Lung (tissue), 12 donors: ENCODE results near the gene CDRT4. TPM values are rescaled to one million over a fixed set of nuclear protein-coding genes. Genes with fewer than 3 reads are reported as not detected.

ENCODE experiments used
- ATAC-seq: fragments of 200-7000 bp; cut with Tn5 transposase; one replicate; pipeline ENCODE4 v1.9.1; 2020; ENCODE audit warnings: moderate number of reproducible peaks; ENCODE audit not compliant: insufficient read depth, low FRiP score
- DNase-seq, 3 donors: peaks; one replicate each; pipeline ENCODE4 v3.0.0-alpha.2; 2013 to 2017
- H3K27ac ChIP-seq, 2 donors: one replicate each; pipeline ENCODE4 v1.5.1; 2013; ENCODE audit warnings: mild to moderate bottlenecking in 2 of 2, moderate library complexity in 2 of 2, control low read depth in 1 of 2, inconsistent platforms in 1 of 2, low read depth in 1 of 2, low read length in 1 of 2
- H3K27me3 ChIP-seq, 3 donors: one replicate each; pipeline ENCODE4 v1.5.1; 2013; ENCODE audit warnings: low read length in 2 of 3; ENCODE audit not compliant: control insufficient read depth in 3 of 3, insufficient read depth in 3 of 3
- H3K36me3 ChIP-seq, 4 donors: one replicate each; pipeline ENCODE4 v1.5.1; 2013; ENCODE audit warnings: low read length in 4 of 4, mild to moderate bottlenecking in 1 of 4, moderate library complexity in 1 of 4; ENCODE audit not compliant: control insufficient read depth in 4 of 4, insufficient read depth in 4 of 4
- H3K4me1 ChIP-seq, 5 donors: one replicate each; pipeline ENCODE4 v1.5.1; 2013; ENCODE audit warnings: low read length in 5 of 5, mild to moderate bottlenecking in 2 of 5, moderate library complexity in 1 of 5; ENCODE audit not compliant: control insufficient read depth in 5 of 5, insufficient read depth in 5 of 5
- H3K4me3 ChIP-seq: one replicate; pipeline ENCODE4 v1.5.1; 2013; ENCODE audit warnings: mild to moderate bottlenecking, control low read depth, moderate library complexity
- H3K9ac ChIP-seq, 2 donors: one replicate each; pipeline ENCODE4 v1.5.1; 2013; ENCODE audit warnings: low read length in 2 of 2, control low read depth in 1 of 2; ENCODE audit not compliant: insufficient read depth in 1 of 2
- H3K9me3 ChIP-seq, 4 donors: one replicate each; pipeline ENCODE4 v1.5.1; 2013; ENCODE audit warnings: low read length in 3 of 4, mild to moderate bottlenecking in 1 of 4, moderate library complexity in 1 of 4; ENCODE audit not compliant: control insufficient read depth in 4 of 4, insufficient read depth in 3 of 4
- WGBS, 2 donors: extraction: QIAGEN DNeasy Blood & Tissue Kit; methylation state at CpG; one replicate each; pipeline ENCODE4 v1.1.7; 2013; 5-methylcytosine and 5-hydroxymethylcytosine counted together
- polyA plus RNA-seq, 2 donors: library from polyadenylated mRNA; stranded (reverse); fragments of 200-250 nt; gene quantifications; one replicate each; pipeline ENCODE4 v1.2.1, GENCODE V29; 2013
- total RNA-seq, 2 donors: library from RNA; depleted of rRNA in 1 of 2; stranded (reverse); fragments of >200 nt in 1 of 2; gene quantifications; one replicate each; pipeline ENCODE4 v1.2.1, GENCODE V29; 2014 to 2021
- TF ChIP-seq, protein P1 (sequence below): IDR thresholded peaks from 2 replicates; pipeline ENCODE4 v1.5.1; 2012; ENCODE audit warnings: mild to moderate bottlenecking; ENCODE audit errors: control extremely low read depth, extremely low read depth
- donor health status: control.
- donor health status: control.
- donor health status: Bipolar disorder and iron deficiency.
- donor health status: healthy.
- donor health status: DM: yes; HTN: yes; CAD: no.

The CDRT4 gene
- total and polyA plus RNA-seq, 4 donors: 0.48 to 8.7 (median 8.6) TPM

GRCh38 chr17:15481481-15481880, 14.1 kb upstream of the CDRT4 start:
- ATAC-seq: no peak

GRCh38 chr17:15480204-15480603, 12.8 kb upstream of the CDRT4 start:
- Histone ChIP-seq H3K4me1 (peaks cover 0 to 9% (median 5%) of the 10 kb centered on the region in 5 donors), H3K9me3 (no peaks in the 10 kb centered on the region), H3K36me3 (peaks cover 0 to 1% (median 0%) of the 10 kb centered on the region in 4 donors), H3K9ac (no peak overlapping the region), H3K27ac (no peak overlapping the region), H3K4me3 (no peak overlapping the region), H3K27me3 (no peaks in the 10 kb centered on the region)
- TF ChIP-seq, protein P1, sequence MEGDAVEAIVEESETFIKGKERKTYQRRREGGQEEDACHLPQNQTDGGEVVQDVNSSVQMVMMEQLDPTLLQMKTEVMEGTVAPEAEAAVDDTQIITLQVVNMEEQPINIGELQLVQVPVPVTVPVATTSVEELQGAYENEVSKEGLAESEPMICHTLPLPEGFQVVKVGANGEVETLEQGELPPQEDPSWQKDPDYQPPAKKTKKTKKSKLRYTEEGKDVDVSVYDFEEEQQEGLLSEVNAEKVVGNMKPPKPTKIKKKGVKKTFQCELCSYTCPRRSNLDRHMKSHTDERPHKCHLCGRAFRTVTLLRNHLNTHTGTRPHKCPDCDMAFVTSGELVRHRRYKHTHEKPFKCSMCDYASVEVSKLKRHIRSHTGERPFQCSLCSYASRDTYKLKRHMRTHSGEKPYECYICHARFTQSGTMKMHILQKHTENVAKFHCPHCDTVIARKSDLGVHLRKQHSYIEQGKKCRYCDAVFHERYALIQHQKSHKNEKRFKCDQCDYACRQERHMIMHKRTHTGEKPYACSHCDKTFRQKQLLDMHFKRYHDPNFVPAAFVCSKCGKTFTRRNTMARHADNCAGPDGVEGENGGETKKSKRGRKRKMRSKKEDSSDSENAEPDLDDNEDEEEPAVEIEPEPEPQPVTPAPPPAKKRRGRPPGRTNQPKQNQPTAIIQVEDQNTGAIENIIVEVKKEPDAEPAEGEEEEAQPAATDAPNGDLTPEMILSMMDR: no peak
- 81% methylated on average over 6 of the region's 6 CpGs for WGBS, 2 donors
- DNase-seq (no peak), ATAC-seq (no peak)

More at GRCh38 chr17:15481481-15481880, 14.1 kb upstream of the CDRT4 start:
- Histone ChIP-seq H3K27me3 (no peaks in the 10 kb centered on the region), H3K9ac (no peak overlapping the region), H3K9me3 (no peaks in the 10 kb centered on the region), H3K4me1 (peaks cover 0 to 8% (median 5%) of the 10 kb centered on the region in 5 donors), H3K27ac (no peak overlapping the region), H3K4me3 (no peak overlapping the region), H3K36me3 (peaks cover 0 to 1% (median 0%) of the 10 kb centered on the region in 4 donors)
- no peak for DNase-seq
- TF ChIP-seq, protein P1: no peak
- WGBS, 2 donors: 65 to 79% methylated on average over 6 of the region's 6 CpGs

DNA sequence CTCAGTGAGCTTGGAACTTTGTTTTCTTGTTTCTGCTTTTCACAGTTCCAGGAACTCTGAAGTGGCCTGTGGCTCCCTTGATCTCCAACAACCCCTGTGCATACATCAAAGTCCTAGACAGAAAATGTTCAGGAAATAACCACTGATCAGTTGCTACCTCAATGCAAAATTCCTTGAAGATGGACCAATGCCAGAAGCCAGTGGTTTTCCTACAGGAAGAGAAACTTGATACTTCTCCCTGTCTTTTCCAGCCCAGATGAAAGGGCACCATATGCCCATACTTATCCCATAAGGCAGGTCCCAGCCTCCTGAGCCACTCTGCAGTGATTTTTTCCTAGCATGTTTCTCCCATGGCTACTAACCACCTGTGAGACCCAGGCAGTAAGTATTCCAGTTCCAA, 12.3 kb upstream of the CDRT4 start:
- Histone ChIP-seq H3K27ac (peak overlapping the region in 1 of 2 donors; percentile 11), H3K4me1 (peaks cover 0 to 9% (median 5%) of the 10 kb centered on the region in 5 donors), H3K9ac (no peak overlapping the region), H3K9me3 (no peaks in the 10 kb centered on the region), H3K27me3 (no peaks in the 10 kb centered on the region), H3K4me3 (no peak overlapping the region), H3K36me3 (peaks cover 0 to 1% (median 0%) of the 10 kb centered on the region in 4 donors)
- DNase-seq (no peak), ATAC-seq (no peak)
- TF ChIP-seq, protein P1: no peak

DNA sequence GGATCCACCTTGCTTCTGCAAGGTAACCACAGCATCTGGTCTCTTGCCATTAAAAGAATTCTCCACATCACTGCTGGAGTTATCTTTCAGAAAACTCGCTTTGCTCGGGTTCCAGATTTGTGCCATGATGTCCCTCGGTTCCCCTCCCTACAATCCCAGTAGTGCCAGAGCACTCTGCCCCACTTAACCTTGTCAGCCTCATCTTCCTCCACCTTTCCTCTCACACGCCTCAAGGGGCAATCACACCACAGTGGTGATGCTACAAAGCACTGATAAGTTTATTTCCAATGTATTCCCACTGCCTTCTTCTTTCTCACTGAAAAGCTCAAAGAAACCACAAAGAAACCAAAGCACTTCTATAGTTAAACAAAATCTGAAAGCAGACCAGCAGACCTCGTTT, 11.4 kb upstream of the CDRT4 start:
- Histone ChIP-seq H3K4me1 (peaks cover 0 to 7% (median 5%) of the 10 kb centered on the region in 5 donors), H3K4me3 (no peak overlapping the region), H3K9ac (no peak overlapping the region), H3K27ac (no peak overlapping the region), H3K27me3 (no peaks in the 10 kb centered on the region), H3K9me3 (no peaks in the 10 kb centered on the region), H3K36me3 (peaks cover 0 to 1% (median 0%) of the 10 kb centered on the region in 4 donors)
- TF ChIP-seq, protein P1: no peak
- ATAC-seq: no peak
- no peak for DNase-seq
- 86 to 87% methylated on average over 5 of the region's 5 CpGs for WGBS, 2 donors
